ENCODE results near the gene SND1. TPM values are rescaled to one million over a fixed set of nuclear protein-coding genes. Genes with fewer than 3 reads are reported as not detected.

Gene SND1
- total and polyA plus RNA-seq, 2 donors (not counting 1 experiment from before 2014, with no cell fraction given) = 44.4 to 165 TPM

DNA sequence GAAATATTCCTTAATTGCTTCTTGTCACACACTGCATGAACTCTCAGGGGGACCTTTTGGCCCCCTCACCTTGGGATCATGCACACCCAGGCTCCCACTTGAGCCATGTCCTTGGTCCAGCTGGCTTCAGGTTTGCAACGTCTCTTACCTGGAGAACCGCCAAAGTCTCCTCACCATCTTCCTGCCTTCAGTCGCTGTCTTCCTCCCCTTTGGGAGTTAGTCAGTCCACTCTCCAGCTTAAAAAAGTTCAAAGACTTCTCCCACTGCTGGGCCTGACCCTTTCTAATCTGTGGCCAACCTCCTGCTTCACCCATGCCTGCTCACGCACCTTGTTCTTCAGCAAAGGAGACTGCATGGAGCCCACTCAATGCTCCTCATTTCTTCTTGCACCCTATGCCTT, 461.8 kb downstream of the SND1 start:
- Mint-ChIP-seq H3K27ac (peak overlapping the region; percentile 7), H3K4me1 (peaks cover 71% of the 10 kb centered on the region), H3K27me3 (no peaks in the 10 kb centered on the region), H3K9me3 (ENCODE audit: insufficient read depth) (no peaks in the 10 kb centered on the region), H3K4me3 (no peak overlapping the region)
- 65% methylated on average over 4 of the region's 4 CpGs for WGBS (ENCODE audit: insufficient coverage)
- Histone ChIP-seq H3K4me3 (ENCODE audit: control extremely low read depth in 1 of 5, extremely low read depth in 1 of 5, insufficient read depth in 1 of 5, low read depth in 2 of 5, low read length in 4 of 5) (no peak overlapping the region), H3K79me2 (ENCODE audit: control insufficient read depth, insufficient read depth, low read length) (no peaks in the 10 kb centered on the region), H3K4me1 (ENCODE audit: control insufficient read depth in 2 of 2, insufficient read depth in 2 of 2, low read length in 2 of 2) (peaks cover 59 to 63% of the 10 kb centered on the region in 2 donors), H3K36me3 (replicated peaks in 1 of 2; ENCODE audit: control extremely low read depth in 1 of 2, control insufficient read depth in 1 of 2, extremely low read depth in 1 of 2, insufficient read depth in 2 of 2, low read length in 1 of 2) (no peaks in the 10 kb centered on the region), H4K20me1 (ENCODE audit: control insufficient read depth, insufficient read depth, low read length, poor library complexity, severe bottlenecking) (no peaks in the 10 kb centered on the region), H3K9me3 (ENCODE audit: control extremely low read depth in 1 of 3, control insufficient read depth in 2 of 3, insufficient read depth in 1 of 3, low read length in 2 of 3) (peaks cover 0 to 6% (median 0%) of the 10 kb centered on the region in 3 donors), H3K27me3 (replicated peaks in 1 of 4; ENCODE audit: control extremely low read depth in 1 of 4, control insufficient read depth in 3 of 4, insufficient read depth in 4 of 4, low read length in 3 of 4) (no peaks in the 10 kb centered on the region), H3K27ac (ENCODE audit: low read length in 2 of 2) (no peak overlapping the region), H2AFZ (ENCODE audit: insufficient read depth, low read depth, low read length, poor library complexity, severe bottlenecking) (no peak overlapping the region), H3K4me2 (replicated peaks; ENCODE audit: low read depth, low read length, poor library complexity, severe bottlenecking) (no peak overlapping the region), H3K9ac (ENCODE audit: low read length) (no peak overlapping the region)
- DNase-seq = no peak
- intact Hi-C loops (cut with micrococcal nuclease) = no loop called here
- ATAC-seq (ENCODE audit: low read depth) = no peak
- TF ChIP-seq EZH2 (IDR thresholded peaks at IDR 0.05; ENCODE audit: borderline replicate concordance, insufficient read depth, low read depth, low read length, poor library complexity, severe bottlenecking) = no peak
- TF ChIP-seq, protein P1, sequence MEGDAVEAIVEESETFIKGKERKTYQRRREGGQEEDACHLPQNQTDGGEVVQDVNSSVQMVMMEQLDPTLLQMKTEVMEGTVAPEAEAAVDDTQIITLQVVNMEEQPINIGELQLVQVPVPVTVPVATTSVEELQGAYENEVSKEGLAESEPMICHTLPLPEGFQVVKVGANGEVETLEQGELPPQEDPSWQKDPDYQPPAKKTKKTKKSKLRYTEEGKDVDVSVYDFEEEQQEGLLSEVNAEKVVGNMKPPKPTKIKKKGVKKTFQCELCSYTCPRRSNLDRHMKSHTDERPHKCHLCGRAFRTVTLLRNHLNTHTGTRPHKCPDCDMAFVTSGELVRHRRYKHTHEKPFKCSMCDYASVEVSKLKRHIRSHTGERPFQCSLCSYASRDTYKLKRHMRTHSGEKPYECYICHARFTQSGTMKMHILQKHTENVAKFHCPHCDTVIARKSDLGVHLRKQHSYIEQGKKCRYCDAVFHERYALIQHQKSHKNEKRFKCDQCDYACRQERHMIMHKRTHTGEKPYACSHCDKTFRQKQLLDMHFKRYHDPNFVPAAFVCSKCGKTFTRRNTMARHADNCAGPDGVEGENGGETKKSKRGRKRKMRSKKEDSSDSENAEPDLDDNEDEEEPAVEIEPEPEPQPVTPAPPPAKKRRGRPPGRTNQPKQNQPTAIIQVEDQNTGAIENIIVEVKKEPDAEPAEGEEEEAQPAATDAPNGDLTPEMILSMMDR (IDR thresholded peaks at IDR 0.05) = no peak
- CTCF ChIA-PET = interaction anchor here (3.4 kb wide), 1 partner anchor 21 kb away, joined by 16 read pairs; no protein-coding TSS in a partner anchor
- POLR2A ChIA-PET = no interaction called here

DNA sequence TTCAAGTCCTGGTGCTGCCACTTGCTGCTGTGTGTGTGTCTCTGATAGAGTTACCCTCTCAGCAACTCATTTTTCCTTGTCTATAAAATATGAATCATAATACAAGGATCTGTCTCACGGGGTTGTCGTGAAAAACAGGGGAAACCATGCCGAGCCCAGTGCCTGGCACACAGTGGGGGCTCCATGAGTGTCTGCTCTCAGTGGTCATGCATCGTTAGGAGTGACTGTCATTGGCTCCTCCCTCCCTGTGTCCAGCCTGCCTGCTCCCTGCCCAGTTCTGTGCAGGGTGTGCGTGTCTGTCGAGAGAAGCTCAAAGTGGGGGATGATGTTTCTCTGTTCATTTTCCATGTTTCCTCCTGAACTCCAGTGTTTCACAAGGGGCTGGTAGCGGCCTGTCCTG, 462.8 kb downstream of the SND1 start:
- H3K79me2 ChIP-seq (ENCODE audit: control insufficient read depth, insufficient read depth, low read length) = no peaks in the 10 kb centered on the region
- ChIA-PET POLR2A (no interaction called here), CTCF (interaction anchor here (3.4 kb wide), 1 partner anchor 20 kb away, joined by 16 read pairs; no protein-coding TSS in a partner anchor)
- H3K27me3 ChIP-seq (replicated peaks in 1 of 4; ENCODE audit: control extremely low read depth in 1 of 4, control insufficient read depth in 3 of 4, insufficient read depth in 4 of 4, low read length in 3 of 4) = no peaks in the 10 kb centered on the region
- H3K4me2 ChIP-seq (replicated peaks; ENCODE audit: low read depth, low read length, poor library complexity, severe bottlenecking) = no peak overlapping the region
- peaks cover 49 to 55% of the 10 kb centered on the region in 2 donors for H3K4me1 ChIP-seq (ENCODE audit: control insufficient read depth in 2 of 2, insufficient read depth in 2 of 2, low read length in 2 of 2)
- Mint-ChIP-seq H3K9me3 (ENCODE audit: insufficient read depth) (no peaks in the 10 kb centered on the region), H3K27ac (peak overlapping the region; percentile 18), H3K4me1 (peaks cover 64% of the 10 kb centered on the region), H3K4me3 (no peak overlapping the region), H3K27me3 (no peaks in the 10 kb centered on the region)
- intact Hi-C loops (cut with micrococcal nuclease) = no loop called here
- no peaks in the 10 kb centered on the region for H4K20me1 ChIP-seq (ENCODE audit: control insufficient read depth, insufficient read depth, low read length, poor library complexity, severe bottlenecking)
- no peak overlapping the region for H3K9ac ChIP-seq (ENCODE audit: low read length)
- no peaks in the 10 kb centered on the region for H3K36me3 ChIP-seq (replicated peaks in 1 of 2; ENCODE audit: control extremely low read depth in 1 of 2, control insufficient read depth in 1 of 2, extremely low read depth in 1 of 2, insufficient read depth in 2 of 2, low read length in 1 of 2)
- no peak overlapping the region for H3K4me3 ChIP-seq (ENCODE audit: control extremely low read depth in 1 of 5, extremely low read depth in 1 of 5, insufficient read depth in 1 of 5, low read depth in 2 of 5, low read length in 4 of 5)
- no peak for DNase-seq
- no peak for ATAC-seq (ENCODE audit: low read depth)
- TF ChIP-seq EZH2 (IDR thresholded peaks at IDR 0.05; ENCODE audit: borderline replicate concordance, insufficient read depth, low read depth, low read length, poor library complexity, severe bottlenecking) = no peak
- TF ChIP-seq, protein P1 (IDR thresholded peaks at IDR 0.05) = no peak
- WGBS (ENCODE audit: insufficient coverage) = 89% methylated on average over 5 of the region's 7 CpGs
- no peak overlapping the region for H3K27ac ChIP-seq (ENCODE audit: low read length in 2 of 2)
- no peak overlapping the region for H2AFZ ChIP-seq (ENCODE audit: insufficient read depth, low read depth, low read length, poor library complexity, severe bottlenecking)
- H3K9me3 ChIP-seq (ENCODE audit: control extremely low read depth in 1 of 3, control insufficient read depth in 2 of 3, insufficient read depth in 1 of 3, low read length in 2 of 3) = peaks cover 0 to 10% (median 0%) of the 10 kb centered on the region in 3 donors

Measured in B cell (primary cell).